Endothelial cell of umbilical vein (primary cell): ENCODE results near the gene EHF. TPM values are rescaled to one million over a fixed set of nuclear protein-coding genes. Genes with fewer than 3 reads are reported as not detected.

Experiments used
- BruUV-seq: library from RNA; stranded (reverse); fragments of 400-500 nt; replicated peaks from 2 replicates; lab custom pipeline; 2021; lab: Mats Ljungman, UMichigan
- CTCF ChIA-PET: fragments of 300-600, 350-600 bp; sonication (Branson Sonifier 250); formaldehyde crosslinking; loops from one replicate; lab custom pipeline; 2021; ENCODE audit warnings: antibody characterized with exemption, inconsistent platforms; lab: Charles Lee
- POLR2A ChIA-PET: fragments of 300-600, 350-600 bp; sonication (Branson Sonifier 250); formaldehyde crosslinking; loops from one replicate; lab custom pipeline; 2021; ENCODE audit warnings: antibody characterized with exemption, inconsistent platforms; lab: Charles Lee
- DNase-seq: peaks from one replicate; pipeline ENCODE4 v3.0.0-alpha.2; 2011; ENCODE audit warnings: low read depth, low spot score
- FAIRE-seq: peaks from 2 replicates; lab custom pipeline; 2011; peaks lifted over from hg19 to GRCh38; lab: Jason Lieb, UNC
- H2AFZ ChIP-seq: 2 replicates; pipeline ENCODE4 v1.6.0; 2012; ENCODE audit warnings: low read depth, low read length, control low read depth, inconsistent platforms
- H3K27ac ChIP-seq: 2 replicates; pipeline ENCODE4 v1.5.1; 2011; ENCODE audit warnings: low read depth, mild to moderate bottlenecking, control low read depth, low read length, moderate library complexity; ENCODE audit not compliant: insufficient read depth
- H3K27me3 ChIP-seq, 2 experiments: 2 replicates each; pipeline versions ENCODE4 v1.6.0 to v1.6.1; 2011; ENCODE audit warnings: low read length in 2 of 2, mixed read lengths in 1 of 2; ENCODE audit not compliant: control insufficient read depth in 2 of 2, insufficient read depth in 2 of 2
- H3K36me3 ChIP-seq, 2 experiments: 2 replicates in 1 of 2; 3 replicates in 1 of 2; pipeline ENCODE4 v1.5.1; 2011; ENCODE audit warnings: low read length in 2 of 2, mild to moderate bottlenecking in 1 of 2, moderate library complexity in 1 of 2; ENCODE audit not compliant: control insufficient read depth in 2 of 2, insufficient read depth in 2 of 2; ENCODE audit errors: extremely low read depth in 1 of 2
- H3K4me1 ChIP-seq: 3 replicates; pipeline ENCODE4 v1.5.1; 2011; ENCODE audit warnings: mild to moderate bottlenecking, low read length; ENCODE audit not compliant: control insufficient read depth, insufficient read depth; ENCODE audit errors: extremely low read depth
- H3K4me2 ChIP-seq: 2 replicates; pipeline ENCODE4 v1.6.1; 2011; ENCODE audit warnings: low read length, control low read depth, mixed read lengths; ENCODE audit not compliant: insufficient read depth
- H3K4me3 ChIP-seq, 3 experiments: fragments of 200-600 bp in 1 of 3; sonication (generic), shearing (Covaris generic) in 1 of 3; replicated peaks in 1 of 3; 2 replicates each; pipeline ENCODE4 v1.5.1; 2011 to 2016; ENCODE audit warnings: control low read depth in 3 of 3, low read length in 3 of 3, mild to moderate bottlenecking in 2 of 3, inconsistent platforms in 1 of 3, low read depth in 1 of 3, moderate library complexity in 1 of 3; ENCODE audit not compliant: insufficient read depth in 1 of 3
- H3K79me2 ChIP-seq: 2 replicates; pipeline ENCODE4 v1.6.0; 2012; ENCODE audit warnings: low read length, inconsistent platforms; ENCODE audit not compliant: control insufficient read depth, insufficient read depth
- H3K9ac ChIP-seq: replicated peaks from 2 replicates; pipeline ENCODE3; 2011; ENCODE audit warnings: low read length, control low read depth; ENCODE audit not compliant: insufficient read depth; ENCODE audit errors: extremely low read depth
- H3K9me1 ChIP-seq: replicated peaks from 3 replicates; pipeline ENCODE4 v1.6.0; 2011; ENCODE audit warnings: mild to moderate bottlenecking, low read length; ENCODE audit not compliant: control insufficient read depth, insufficient read depth; ENCODE audit errors: extremely low read depth
- H3K9me3 ChIP-seq: replicated peaks from 2 replicates; pipeline ENCODE4 v1.5.1; 2012; ENCODE audit warnings: low read length, inconsistent platforms; ENCODE audit not compliant: control insufficient read depth, insufficient read depth
- H4K20me1 ChIP-seq: replicated peaks from 2 replicates; pipeline ENCODE3; 2011; ENCODE audit warnings: mild to moderate bottlenecking, low read length; ENCODE audit not compliant: control insufficient read depth, insufficient read depth; ENCODE audit errors: extremely low read depth
- EZH2 ChIP-seq: IDR thresholded peaks from 2 replicates; pipeline ENCODE4 v1.6.1; 2012; ENCODE audit warnings: borderline replicate concordance, low read depth, mild to moderate bottlenecking, moderate library complexity, low read length, inconsistent platforms; ENCODE audit not compliant: severe bottlenecking
- FOS ChIP-seq: IDR thresholded peaks from 2 replicates; pipeline ENCODE4 v1.6.1; 2011; ENCODE audit warnings: mild to moderate bottlenecking, low read length, moderate library complexity, borderline replicate concordance; ENCODE audit not compliant: insufficient read depth
- GATA2 ChIP-seq: IDR thresholded peaks from 2 replicates; pipeline ENCODE4 v1.7.0; 2011; ENCODE audit warnings: low read depth, mild to moderate bottlenecking, moderate library complexity, mixed read lengths, low read length; ENCODE audit not compliant: insufficient read length, insufficient read depth
- JUN ChIP-seq: IDR thresholded peaks from 2 replicates; pipeline ENCODE4 v1.6.1; 2011; ENCODE audit warnings: borderline replicate concordance, low read depth; ENCODE audit not compliant: insufficient read length, insufficient read depth
- MYC ChIP-seq: IDR thresholded peaks from one replicate; pipeline ENCODE4 v1.6.1; 2011; ENCODE audit warnings: mild to moderate bottlenecking, low read depth, low read length
- POLR2A ChIP-seq: IDR thresholded peaks from 2 replicates; pipeline ENCODE4 v1.6.1; 2012; ENCODE audit warnings: low read depth, mild to moderate bottlenecking, control low read depth, low read length
- POLR2AphosphoS5 ChIP-seq: IDR thresholded peaks from 2 replicates; pipeline ENCODE4 v1.6.1; 2012; ENCODE audit warnings: low read depth, mild to moderate bottlenecking, control low read depth, low read length, moderate library complexity; ENCODE audit not compliant: insufficient read depth
- dilution Hi-C: fragments of 300-500 bp; cut with MboI; formaldehyde crosslinking; loops from one replicate; pipeline ENCODE4 v1.15.0; 2019; ENCODE audit warnings: low sequenced_read_pairs; ENCODE audit not compliant: extremely low pct_ligation_motif_present
- intact Hi-C: fragments of 100-400 bp; cut with micrococcal nuclease; formaldehyde crosslinking; loops from one replicate; pipeline ENCODE4 v1.10.0; 2022
- polyA plus RNA-seq, 4 experiments: library from polyadenylated mRNA; depleted of rRNA in 3 of 4; stranded (reverse) in 3 of 4; unstranded in 1 of 4; fragments of >200 nt; gene quantifications; 2 replicates each; pipeline versions ENCODE4 v1.2.1 to v1.2.3, GENCODE V29; 2011 to 2012; ENCODE audit warnings: missing spikeins in 1 of 4
- total RNA-seq: library from RNA; stranded (reverse); gene quantifications from 2 replicates; pipeline ENCODE4 v1.2.3, GENCODE V29; 2021
- TF ChIP-seq, protein P1 (sequence below): IDR thresholded peaks from 2 replicates; pipeline ENCODE4 v1.6.1; 2011; ENCODE audit not compliant: insufficient read depth, insufficient read length
- TF ChIP-seq, protein P2 (sequence below), 2 donors: IDR thresholded peaks; 1 replicate in 1 of 2; 2 replicates in 1 of 2; pipeline ENCODE4 v1.5.1; 2011; ENCODE audit warnings: low read length in 2 of 2, mild to moderate bottlenecking in 2 of 2, moderate library complexity in 2 of 2, control low read depth in 1 of 2, inconsistent platforms in 1 of 2, low read depth in 1 of 2; ENCODE audit not compliant: insufficient read depth in 1 of 2; ENCODE audit errors: extremely low read depth in 1 of 2

The EHF gene
- total and polyA plus RNA-seq, 2 donors (not counting 3 experiments of a cell fraction or from before 2014, with no cell fraction given) = not detected

DNA sequence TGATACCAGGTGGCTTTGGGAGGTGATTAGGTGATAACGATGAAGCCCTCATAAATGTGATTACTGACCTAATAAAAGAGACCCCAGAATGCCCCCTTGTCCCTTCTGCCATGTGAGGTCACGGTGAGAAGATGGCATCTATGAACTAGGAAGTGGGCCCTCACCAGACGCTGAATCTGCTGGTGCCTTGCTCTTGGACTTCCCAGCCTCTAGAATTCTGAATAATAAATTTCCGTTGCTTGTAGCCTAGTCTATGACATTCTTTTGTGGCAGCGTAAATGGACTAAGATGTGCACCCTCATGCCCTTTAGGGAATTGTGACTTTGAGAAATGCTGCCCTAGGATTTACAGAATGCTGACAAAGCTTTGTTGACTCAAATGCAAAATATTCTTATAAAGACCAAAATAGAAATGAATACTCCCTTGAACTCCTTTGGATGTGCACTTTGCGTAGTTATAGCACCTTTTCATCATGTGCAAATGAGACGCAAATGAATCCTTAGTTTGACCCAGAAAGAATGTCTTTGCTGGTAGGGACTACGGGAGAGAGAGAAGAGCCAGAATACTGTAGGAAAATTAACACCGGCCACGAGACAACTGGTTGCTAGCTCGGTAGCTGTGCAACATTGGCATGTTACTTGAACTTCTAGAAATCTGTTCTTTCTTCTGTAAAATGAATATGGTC lies 24.8 kb upstream of the EHF start:
- no peak overlapping the region for H3K9ac ChIP-seq
- no peaks in the 10 kb centered on the region for H3K79me2 ChIP-seq
- no peaks in the 10 kb centered on the region for H3K36me3 ChIP-seq
- H3K4me2 ChIP-seq = no peak overlapping the region
- DNase-seq (no peak), FAIRE-seq (no peak)
- H4K20me1 ChIP-seq = no peaks in the 10 kb centered on the region
- no peak overlapping the region for H3K4me3 ChIP-seq
- no peak overlapping the region for H2AFZ ChIP-seq
- H3K4me1 ChIP-seq = peaks cover 16% of the 10 kb centered on the region
- H3K27me3 ChIP-seq = no peaks in the 10 kb centered on the region
- TF ChIP-seq GATA2 (no peak), POLR2A (no peak), MYC (no peak), FOS (no peak), JUN (no peak), POLR2AphosphoS5 (no peak), EZH2 (no peak)
- TF ChIP-seq, protein P1, sequence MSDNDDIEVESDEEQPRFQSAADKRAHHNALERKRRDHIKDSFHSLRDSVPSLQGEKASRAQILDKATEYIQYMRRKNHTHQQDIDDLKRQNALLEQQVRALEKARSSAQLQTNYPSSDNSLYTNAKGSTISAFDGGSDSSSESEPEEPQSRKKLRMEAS = no peak
- TF ChIP-seq, protein P2, sequence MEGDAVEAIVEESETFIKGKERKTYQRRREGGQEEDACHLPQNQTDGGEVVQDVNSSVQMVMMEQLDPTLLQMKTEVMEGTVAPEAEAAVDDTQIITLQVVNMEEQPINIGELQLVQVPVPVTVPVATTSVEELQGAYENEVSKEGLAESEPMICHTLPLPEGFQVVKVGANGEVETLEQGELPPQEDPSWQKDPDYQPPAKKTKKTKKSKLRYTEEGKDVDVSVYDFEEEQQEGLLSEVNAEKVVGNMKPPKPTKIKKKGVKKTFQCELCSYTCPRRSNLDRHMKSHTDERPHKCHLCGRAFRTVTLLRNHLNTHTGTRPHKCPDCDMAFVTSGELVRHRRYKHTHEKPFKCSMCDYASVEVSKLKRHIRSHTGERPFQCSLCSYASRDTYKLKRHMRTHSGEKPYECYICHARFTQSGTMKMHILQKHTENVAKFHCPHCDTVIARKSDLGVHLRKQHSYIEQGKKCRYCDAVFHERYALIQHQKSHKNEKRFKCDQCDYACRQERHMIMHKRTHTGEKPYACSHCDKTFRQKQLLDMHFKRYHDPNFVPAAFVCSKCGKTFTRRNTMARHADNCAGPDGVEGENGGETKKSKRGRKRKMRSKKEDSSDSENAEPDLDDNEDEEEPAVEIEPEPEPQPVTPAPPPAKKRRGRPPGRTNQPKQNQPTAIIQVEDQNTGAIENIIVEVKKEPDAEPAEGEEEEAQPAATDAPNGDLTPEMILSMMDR (IDR thresholded peaks at IDR 0.05; ENCODE audit: extremely low read depth in 1 of 2, insufficient read depth in 1 of 2, low read depth in 1 of 2, low read length in 2 of 2) = no peak
- CTCF ChIA-PET = interaction anchor here (1.0 to 1.9 kb wide), 4 partner anchors 9 to 30 kb away, joined by 3 to 7 read pairs (median 4); no protein-coding TSS in a partner anchor
- intact Hi-C loops (no loop called here), dilution Hi-C loops (no loop called here)
- POLR2A ChIA-PET = no interaction called here
- no peak overlapping the region for H3K27ac ChIP-seq
- no TSS peak for BruUV-seq
- no peaks in the 10 kb centered on the region for H3K9me3 ChIP-seq
- no peaks in the 10 kb centered on the region for H3K9me1 ChIP-seq
